MM.1S (cell line): ENCODE results near the gene AGAP1.

ENCODE experiments used
- DNase-seq: peaks from one replicate; pipeline ENCODE4 v3.0.0-alpha.2; 2015
- H2AFZ ChIP-seq: fragments of 300-600 bp; sonication (generic); 2 replicates; pipeline ENCODE4 v1.6.0; 2016; ENCODE audit warnings: antibody characterized with exemption, low read length
- H3F3A ChIP-seq: fragments of 300-600 bp; sonication (generic); 2 replicates; pipeline ENCODE4 v1.6.1; 2016; ENCODE audit warnings: mild to moderate bottlenecking, antibody characterized with exemption, low read length, moderate library complexity, mixed read lengths; ENCODE audit not compliant: insufficient read depth
- H3K27ac ChIP-seq: fragments of 300-600 bp; sonication (generic); 2 replicates; pipeline ENCODE4 v1.5.1; 2016; ENCODE audit warnings: mild to moderate bottlenecking, low read length
- H3K27me3 ChIP-seq: fragments of 300-600 bp; sonication (generic); replicated peaks from 2 replicates; pipeline ENCODE4 v1.6.0; 2016; ENCODE audit warnings: low read length; ENCODE audit not compliant: insufficient read depth
- H3K36me3 ChIP-seq: fragments of 300-600 bp; sonication (generic); replicated peaks from 2 replicates; pipeline ENCODE4 v1.6.1; 2016; ENCODE audit warnings: mild to moderate bottlenecking, low read length, mixed read lengths; ENCODE audit not compliant: insufficient read depth
- H3K4me1 ChIP-seq: fragments of 300-600 bp; sonication (generic); 2 replicates; pipeline ENCODE4 v1.6.1; 2016; ENCODE audit warnings: low read length, mixed read lengths
- H3K4me2 ChIP-seq: fragments of 300-600 bp; sonication (generic); 2 replicates; pipeline ENCODE4 v1.6.0; 2016; ENCODE audit warnings: low read depth, low read length
- H3K4me3 ChIP-seq: fragments of 300-600 bp; sonication (generic); 2 replicates; pipeline ENCODE4 v1.5.1; 2016; ENCODE audit warnings: low read length, mixed read lengths
- H3K79me2 ChIP-seq: fragments of 300-600 bp; sonication (generic); 2 replicates; pipeline ENCODE4 v1.6.1; 2016; ENCODE audit warnings: mixed run types, low read length, mixed read lengths
- H3K9ac ChIP-seq: fragments of 300-600 bp; sonication (generic); 2 replicates; pipeline ENCODE4 v1.6.1; 2016; ENCODE audit warnings: low read length, mixed read lengths
- H3K9me2 ChIP-seq: fragments of 300-600 bp; sonication (generic); replicated peaks from 2 replicates; pipeline ENCODE4 v1.6.1; 2016; ENCODE audit warnings: mild to moderate bottlenecking, low read length, mixed read lengths; ENCODE audit not compliant: insufficient read depth
- H3K9me3 ChIP-seq: fragments of 300-600 bp; sonication (generic); replicated peaks from 2 replicates; pipeline ENCODE4 v1.6.1; 2016; ENCODE audit warnings: mild to moderate bottlenecking, low read length, mixed read lengths; ENCODE audit not compliant: insufficient read depth
- H4K20me1 ChIP-seq: fragments of 300-600 bp; sonication (generic); 2 replicates; pipeline ENCODE4 v1.6.1; 2016; ENCODE audit warnings: mild to moderate bottlenecking, low read length, moderate library complexity, mixed read lengths; ENCODE audit not compliant: insufficient read depth
- EZH2 ChIP-seq: fragments of 300-600 bp; sonication (generic); optimal IDR thresholded peaks from 2 replicates; pipeline ENCODE3; 2017; ENCODE audit warnings: low read depth, mild to moderate bottlenecking, antibody characterized with exemption, low read length, mixed read lengths
- EZH2phosphoT487 ChIP-seq: fragments of 300-600 bp; sonication (generic); IDR thresholded peaks from 2 replicates; pipeline ENCODE4 v1.6.1; 2018; ENCODE audit warnings: antibody characterized with exemption, low read length
- TF ChIP-seq, protein P1 (sequence below): fragments of 300-600 bp; sonication (generic); IDR thresholded peaks from 2 replicates; pipeline ENCODE4 v1.5.1; 2016; ENCODE audit warnings: antibody characterized with exemption, low read length, mixed read lengths

Gene AGAP1

DNA sequence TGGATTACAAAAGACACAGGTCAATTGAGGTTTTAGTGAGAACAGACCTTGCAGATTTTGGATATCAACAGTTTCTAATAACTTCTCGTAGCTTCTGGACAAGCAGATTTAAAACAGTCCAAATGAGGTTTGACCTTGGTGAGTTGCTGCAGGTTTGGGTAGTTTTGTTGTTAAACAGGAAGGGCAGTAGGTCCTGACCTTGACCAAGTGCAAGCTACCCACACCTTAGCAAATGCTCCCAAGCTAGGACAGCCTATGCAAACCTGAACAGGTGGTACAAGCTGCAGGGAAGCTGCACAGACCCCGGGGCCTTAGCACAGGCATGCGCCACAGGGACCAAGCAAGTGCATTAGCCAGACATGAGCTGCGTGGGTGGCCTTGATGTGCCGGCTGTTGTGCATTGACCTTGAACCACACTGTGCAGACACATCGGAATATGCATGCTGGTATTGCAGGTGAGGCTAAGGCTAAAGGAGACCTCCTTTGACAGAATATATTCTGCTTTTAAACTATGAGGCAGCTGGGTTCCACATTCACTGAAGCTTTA, 40.2 kb upstream of the AGAP1 start:
- Histone ChIP-seq H3F3A (no peaks in the 10 kb centered on the region), H2AFZ (no peak overlapping the region), H3K4me2 (no peak overlapping the region), H3K27ac (no peak overlapping the region), H3K4me1 (no peaks in the 10 kb centered on the region), H3K9me2 (no peaks in the 10 kb centered on the region), H4K20me1 (no peaks in the 10 kb centered on the region), H3K36me3 (no peaks in the 10 kb centered on the region), H3K27me3 (no peaks in the 10 kb centered on the region), H3K4me3 (no peak overlapping the region), H3K9ac (no peak overlapping the region), H3K9me3 (no peaks in the 10 kb centered on the region), H3K79me2 (no peaks in the 10 kb centered on the region)
- DNase-seq, result no peak
- TF ChIP-seq, protein P1, sequence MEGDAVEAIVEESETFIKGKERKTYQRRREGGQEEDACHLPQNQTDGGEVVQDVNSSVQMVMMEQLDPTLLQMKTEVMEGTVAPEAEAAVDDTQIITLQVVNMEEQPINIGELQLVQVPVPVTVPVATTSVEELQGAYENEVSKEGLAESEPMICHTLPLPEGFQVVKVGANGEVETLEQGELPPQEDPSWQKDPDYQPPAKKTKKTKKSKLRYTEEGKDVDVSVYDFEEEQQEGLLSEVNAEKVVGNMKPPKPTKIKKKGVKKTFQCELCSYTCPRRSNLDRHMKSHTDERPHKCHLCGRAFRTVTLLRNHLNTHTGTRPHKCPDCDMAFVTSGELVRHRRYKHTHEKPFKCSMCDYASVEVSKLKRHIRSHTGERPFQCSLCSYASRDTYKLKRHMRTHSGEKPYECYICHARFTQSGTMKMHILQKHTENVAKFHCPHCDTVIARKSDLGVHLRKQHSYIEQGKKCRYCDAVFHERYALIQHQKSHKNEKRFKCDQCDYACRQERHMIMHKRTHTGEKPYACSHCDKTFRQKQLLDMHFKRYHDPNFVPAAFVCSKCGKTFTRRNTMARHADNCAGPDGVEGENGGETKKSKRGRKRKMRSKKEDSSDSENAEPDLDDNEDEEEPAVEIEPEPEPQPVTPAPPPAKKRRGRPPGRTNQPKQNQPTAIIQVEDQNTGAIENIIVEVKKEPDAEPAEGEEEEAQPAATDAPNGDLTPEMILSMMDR, result no peak
- TF ChIP-seq EZH2, result no peak
- TF ChIP-seq EZH2phosphoT487, result no peak

DNA sequence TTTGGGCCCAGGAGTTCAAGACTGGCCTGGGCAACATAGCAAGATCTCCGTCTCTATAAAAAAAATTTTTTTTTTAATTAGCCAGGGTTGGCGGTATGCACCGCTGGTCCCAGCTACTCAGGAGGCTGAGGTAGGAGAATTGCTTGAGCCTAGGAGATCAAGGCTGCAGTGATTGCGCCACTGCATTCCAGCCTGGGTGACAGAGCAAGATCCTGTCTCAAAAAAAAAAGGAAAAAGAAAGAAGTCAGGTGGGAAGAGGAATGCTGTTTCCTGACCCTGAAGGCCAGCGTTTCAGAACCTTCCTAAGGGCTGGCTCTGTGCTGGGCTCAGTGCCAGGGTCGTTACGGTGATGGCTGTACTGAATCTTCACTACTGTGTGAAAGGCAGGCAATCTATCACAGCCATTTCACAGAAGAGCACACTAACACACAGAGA, 35.0 kb upstream of the AGAP1 start:
- no peak overlapping the region for H3K9ac ChIP-seq
- no peaks in the 10 kb centered on the region for H3K79me2 ChIP-seq
- H4K20me1 ChIP-seq, result no peaks in the 10 kb centered on the region
- no peak overlapping the region for H3K4me2 ChIP-seq
- no peaks in the 10 kb centered on the region for H3K27me3 ChIP-seq
- H3K4me3 ChIP-seq, result no peak overlapping the region
- no peaks in the 10 kb centered on the region for H3K4me1 ChIP-seq
- no peaks in the 10 kb centered on the region for H3K36me3 ChIP-seq
- no peak for DNase-seq
- no peak overlapping the region for H2AFZ ChIP-seq
- H3K9me3 ChIP-seq, result no peaks in the 10 kb centered on the region
- H3K9me2 ChIP-seq, result no peaks in the 10 kb centered on the region
- no peaks in the 10 kb centered on the region for H3F3A ChIP-seq
- TF ChIP-seq, protein P1, result no peak
- TF ChIP-seq EZH2phosphoT487 (no peak), EZH2 (no peak)
- no peak overlapping the region for H3K27ac ChIP-seq

DNA sequence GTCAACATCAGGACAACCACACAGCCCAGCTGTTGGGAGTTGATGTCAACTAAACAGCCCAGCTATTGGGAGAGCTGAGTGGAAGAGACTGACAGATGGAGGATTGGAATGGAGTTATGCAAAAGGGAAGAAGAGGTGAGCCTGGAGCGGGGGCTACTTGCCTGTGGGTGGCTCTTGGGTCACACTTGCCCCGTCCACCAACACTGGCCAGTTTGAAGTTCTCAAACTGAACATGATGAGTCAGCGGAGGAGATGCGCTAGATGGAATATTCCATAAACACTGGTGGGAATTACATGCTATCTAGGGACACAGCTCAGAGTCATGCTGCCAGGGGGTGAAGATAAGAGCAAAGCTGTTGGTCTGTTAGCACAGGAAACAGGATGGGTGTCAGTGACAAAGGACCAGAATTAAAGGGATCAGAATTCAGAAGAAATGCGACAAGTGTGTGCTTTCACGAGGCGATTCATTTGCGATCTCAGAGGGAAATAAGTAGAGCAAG, 33.2 kb upstream of the AGAP1 start:
- no peak overlapping the region for H3K27ac ChIP-seq
- no peak overlapping the region for H3K4me3 ChIP-seq
- H3K9ac ChIP-seq, result no peak overlapping the region
- no peaks in the 10 kb centered on the region for H3K9me2 ChIP-seq
- DNase-seq, result no peak
- no peaks in the 10 kb centered on the region for H4K20me1 ChIP-seq
- TF ChIP-seq EZH2phosphoT487, result no peak
- TF ChIP-seq, protein P1, result no peak
- TF ChIP-seq EZH2, result no peak
- no peak overlapping the region for H3K4me2 ChIP-seq
- H3F3A ChIP-seq, result no peaks in the 10 kb centered on the region
- H3K27me3 ChIP-seq, result no peaks in the 10 kb centered on the region
- no peaks in the 10 kb centered on the region for H3K79me2 ChIP-seq
- H2AFZ ChIP-seq, result no peak overlapping the region
- H3K4me1 ChIP-seq, result no peaks in the 10 kb centered on the region
- H3K9me3 ChIP-seq, result no peaks in the 10 kb centered on the region
- H3K36me3 ChIP-seq, result no peaks in the 10 kb centered on the region
